WTC11 (cell line): ENCODE measurements around the gene CAB39L.

Experiments used
- CBFB ChIP-seq: sonication (generic); formaldehyde crosslinking; IDR thresholded peaks from 2 replicates; pipeline ENCODE4 v1.8.1; 2022; ENCODE audit warnings: mild to moderate bottlenecking, low read depth, missing genetic modification reagents
- NR2C2 ChIP-seq: sonication (generic); formaldehyde crosslinking; IDR thresholded peaks from 2 replicates; pipeline ENCODE4 v1.8.0; 2022; ENCODE audit warnings: mild to moderate bottlenecking, missing genetic modification reagents
- TF ChIP-seq, protein P1 (sequence below): fragments of 200-600 bp; IDR thresholded peaks from 2 replicates; pipeline ENCODE4 v1.8.0; 2022; ENCODE audit warnings: antibody characterized with exemption
- TF ChIP-seq, protein P2 (sequence below): sonication (generic); formaldehyde crosslinking; IDR thresholded peaks from 2 replicates; pipeline ENCODE4 v1.8.1; 2022; ENCODE audit warnings: low read depth, missing genetic modification reagents, borderline replicate concordance

- TF ChIP-seq NR2C2 (CRISPR knock-in tag) (no peak), CBFB (CRISPR knock-in tag) (no peak)
- TF ChIP-seq, protein P1, sequence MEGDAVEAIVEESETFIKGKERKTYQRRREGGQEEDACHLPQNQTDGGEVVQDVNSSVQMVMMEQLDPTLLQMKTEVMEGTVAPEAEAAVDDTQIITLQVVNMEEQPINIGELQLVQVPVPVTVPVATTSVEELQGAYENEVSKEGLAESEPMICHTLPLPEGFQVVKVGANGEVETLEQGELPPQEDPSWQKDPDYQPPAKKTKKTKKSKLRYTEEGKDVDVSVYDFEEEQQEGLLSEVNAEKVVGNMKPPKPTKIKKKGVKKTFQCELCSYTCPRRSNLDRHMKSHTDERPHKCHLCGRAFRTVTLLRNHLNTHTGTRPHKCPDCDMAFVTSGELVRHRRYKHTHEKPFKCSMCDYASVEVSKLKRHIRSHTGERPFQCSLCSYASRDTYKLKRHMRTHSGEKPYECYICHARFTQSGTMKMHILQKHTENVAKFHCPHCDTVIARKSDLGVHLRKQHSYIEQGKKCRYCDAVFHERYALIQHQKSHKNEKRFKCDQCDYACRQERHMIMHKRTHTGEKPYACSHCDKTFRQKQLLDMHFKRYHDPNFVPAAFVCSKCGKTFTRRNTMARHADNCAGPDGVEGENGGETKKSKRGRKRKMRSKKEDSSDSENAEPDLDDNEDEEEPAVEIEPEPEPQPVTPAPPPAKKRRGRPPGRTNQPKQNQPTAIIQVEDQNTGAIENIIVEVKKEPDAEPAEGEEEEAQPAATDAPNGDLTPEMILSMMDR = no peak
- TF ChIP-seq, protein P2, sequence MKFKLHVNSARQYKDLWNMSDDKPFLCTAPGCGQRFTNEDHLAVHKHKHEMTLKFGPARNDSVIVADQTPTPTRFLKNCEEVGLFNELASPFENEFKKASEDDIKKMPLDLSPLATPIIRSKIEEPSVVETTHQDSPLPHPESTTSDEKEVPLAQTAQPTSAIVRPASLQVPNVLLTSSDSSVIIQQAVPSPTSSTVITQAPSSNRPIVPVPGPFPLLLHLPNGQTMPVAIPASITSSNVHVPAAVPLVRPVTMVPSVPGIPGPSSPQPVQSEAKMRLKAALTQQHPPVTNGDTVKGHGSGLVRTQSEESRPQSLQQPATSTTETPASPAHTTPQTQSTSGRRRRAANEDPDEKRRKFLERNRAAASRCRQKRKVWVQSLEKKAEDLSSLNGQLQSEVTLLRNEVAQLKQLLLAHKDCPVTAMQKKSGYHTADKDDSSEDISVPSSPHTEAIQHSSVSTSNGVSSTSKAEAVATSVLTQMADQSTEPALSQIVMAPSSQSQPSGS (CRISPR knock-in tag) = no peak
These were observed 9.6 kb upstream of the CAB39L start for GRCh38 chr13:49453465-49453864.
